GDM1 (cell line): Measurements from ENCODE around the gene MCM8.
"Not testable (repeated sequence)": the region's sequence is repeated elsewhere in the genome, so short reads cannot be mapped to it uniquely, and the experiment has no call there.

Experiments
- DNase-seq: peaks from one replicate; lab custom pipeline; 2025; lab: John Stamatoyannopoulos, UW

MCM8 gene

GRCh38 chr20:6006603-6006949 lies 56.1 kb downstream of the MCM8 start:
- no peak for DNase-seq

GRCh38 chr20:6007094-6007528 lies 56.7 kb downstream of the MCM8 start:
- DNase-seq, result no peak

DNA sequence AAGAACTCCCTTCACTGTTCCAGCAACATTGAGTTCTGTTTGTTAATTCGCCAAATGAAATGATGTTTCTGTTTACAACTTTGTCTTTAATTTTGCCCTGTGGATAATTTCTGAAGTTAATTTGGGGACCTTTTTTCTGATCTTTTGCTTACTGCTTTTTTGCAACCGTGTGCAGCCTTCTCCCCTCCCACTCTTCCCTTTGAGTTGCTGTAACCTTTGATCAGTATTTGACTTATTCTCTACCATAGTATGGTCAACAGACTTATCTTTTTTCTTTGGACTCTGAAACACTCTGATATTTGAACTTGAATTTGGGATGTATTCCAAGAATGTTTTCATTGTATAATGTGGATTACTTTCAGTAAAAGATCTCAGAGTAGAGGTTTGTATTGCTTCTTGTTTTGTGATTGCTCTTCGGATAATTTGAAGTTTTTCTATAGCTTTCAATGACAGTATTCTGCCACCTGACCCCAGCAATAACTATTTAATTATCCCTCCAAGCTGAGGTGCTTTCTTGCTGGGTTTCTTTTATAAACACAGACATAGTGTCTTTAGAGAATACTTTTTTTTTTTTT lies 57.2 kb downstream of the MCM8 start:
- no peak for DNase-seq

DNA sequence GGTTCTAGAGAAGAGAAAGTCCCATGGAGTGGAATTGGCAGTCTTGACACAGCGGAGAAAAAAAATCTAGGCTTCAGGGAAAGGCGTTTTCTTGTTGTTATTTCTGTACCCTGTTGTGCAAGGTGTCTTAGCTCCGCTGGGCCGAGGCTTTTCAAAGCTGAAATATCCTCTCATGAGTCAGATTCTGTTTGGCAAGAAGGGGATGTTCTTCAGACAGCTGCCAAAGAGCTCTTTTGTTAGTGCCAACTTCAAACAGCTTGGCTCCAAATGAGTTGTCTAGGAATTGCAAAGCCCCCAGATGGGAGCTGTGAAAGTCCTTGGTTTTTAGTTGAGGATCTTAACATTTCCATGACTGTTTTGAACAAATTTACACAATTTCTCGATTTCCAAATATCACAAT lies 57.8 kb downstream of the MCM8 start:
- DNase-seq, result peak; percentile 8

DNA sequence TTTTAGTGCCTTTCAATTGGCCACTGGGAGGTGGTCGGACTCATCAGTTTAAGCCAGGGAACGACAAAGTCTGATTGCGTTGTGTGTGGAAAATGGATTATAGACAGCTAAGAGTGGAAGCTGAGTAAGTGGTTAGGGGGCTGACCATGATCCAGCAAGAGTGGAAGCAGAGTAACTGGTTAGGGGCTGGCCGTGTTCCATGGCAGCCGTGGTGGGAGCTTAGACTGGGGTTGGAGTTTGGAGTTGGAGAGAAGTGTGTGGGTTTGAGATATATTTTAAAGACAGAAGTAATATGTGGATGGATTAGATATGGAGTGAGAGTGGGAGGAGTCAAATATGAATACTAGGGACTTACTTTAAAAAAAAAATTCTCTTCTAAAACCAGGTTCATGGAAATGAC lies 61.7 kb downstream of the MCM8 start:
- no peak for DNase-seq

DNA sequence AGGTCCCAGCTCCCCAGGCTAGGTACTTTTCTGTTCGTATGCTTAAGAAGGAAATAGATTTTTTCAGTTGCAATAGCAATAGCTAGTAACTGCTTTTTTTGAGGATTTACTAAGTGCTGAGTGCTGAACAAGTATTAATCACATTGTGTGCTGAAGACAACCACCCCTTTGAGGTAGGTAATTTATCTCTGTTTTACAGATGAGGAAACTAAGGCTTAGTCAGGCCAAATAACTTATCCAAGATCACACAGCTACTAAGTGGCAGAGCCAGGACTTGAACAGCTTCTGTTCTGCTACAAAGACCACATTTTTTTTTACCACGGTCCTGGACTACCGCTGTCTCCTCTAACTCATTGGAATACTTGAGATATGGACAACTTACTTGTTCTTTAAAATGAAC lies 63.6 kb downstream of the MCM8 start:
- no peak for DNase-seq

GRCh38 chr20:6014957-6015356 lies 64.5 kb downstream of the MCM8 start:
- no peak for DNase-seq

GRCh38 chr20:6017467-6017866 lies 67.0 kb downstream of the MCM8 start:
- DNase-seq, result no peak

- DNase-seq, result no peak
These were observed 67.4 kb downstream of the MCM8 start for GRCh38 chr20:6017880-6018279.

DNA sequence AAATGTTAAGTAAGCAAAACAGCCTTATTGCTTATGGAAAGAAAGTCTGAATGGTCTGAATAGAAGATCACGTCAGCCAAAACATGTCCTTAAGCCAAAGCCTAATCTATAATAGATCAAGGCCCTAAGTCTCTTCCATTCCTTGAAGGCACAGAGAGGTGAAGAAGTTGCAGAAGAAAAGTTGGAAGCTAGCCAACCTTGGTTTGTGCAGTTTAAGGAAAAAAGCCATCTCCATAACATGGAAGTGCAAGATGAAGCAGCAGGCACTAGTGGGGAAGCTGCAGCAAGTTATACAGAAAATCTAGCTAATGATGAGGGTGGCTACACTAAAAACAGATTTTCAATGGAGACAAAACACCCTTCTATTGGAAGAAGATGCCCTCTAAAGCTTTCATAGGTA lies 74.3 kb downstream of the MCM8 start:
- no peak for DNase-seq

DNA sequence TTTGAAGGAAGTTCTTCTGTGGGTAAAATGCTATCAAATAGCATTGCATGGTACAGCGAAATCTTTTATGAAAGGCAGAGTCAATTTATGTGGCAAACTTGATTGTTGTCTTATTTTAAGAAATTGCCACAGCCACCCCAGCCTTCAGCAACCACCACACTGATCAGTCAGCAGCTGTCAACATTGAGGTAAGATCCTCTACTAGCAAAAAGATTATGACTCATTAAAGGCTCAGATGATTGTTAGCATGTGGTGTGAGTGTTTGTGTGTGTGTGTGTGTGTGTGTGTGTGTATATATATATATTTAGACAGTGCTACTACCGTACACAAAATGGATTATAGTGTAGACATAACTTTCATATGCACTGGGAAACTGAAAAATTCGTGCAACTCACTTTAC lies 75.6 kb downstream of the MCM8 start:
- DNase-seq, result no peak

- no peak for DNase-seq
These were observed 78.4 kb downstream of the MCM8 start for GRCh38 chr20:6028818-6029217.

DNA sequence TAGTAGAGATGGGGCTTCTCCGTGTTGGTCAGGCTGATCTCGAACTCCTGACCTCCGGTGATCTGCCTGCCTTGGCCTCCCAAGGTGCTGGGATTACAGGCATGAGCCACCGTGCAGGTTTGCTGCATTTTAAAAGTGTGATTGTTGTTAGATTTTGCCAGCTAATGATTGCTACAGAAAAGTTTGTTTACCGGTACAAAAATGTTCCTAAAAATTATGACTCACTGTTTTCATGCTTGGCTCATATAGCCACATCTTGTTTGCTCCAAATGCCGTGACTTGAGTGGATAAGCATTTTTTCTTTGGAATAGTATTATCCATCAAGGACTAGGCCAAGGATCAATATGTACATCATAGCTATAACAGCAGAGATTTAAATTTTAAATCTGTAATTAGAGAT lies 79.1 kb downstream of the MCM8 start:
- no peak for DNase-seq

- no peak for DNase-seq
These were observed 80.1 kb downstream of the MCM8 start for GRCh38 chr20:6030453-6031080.

DNA sequence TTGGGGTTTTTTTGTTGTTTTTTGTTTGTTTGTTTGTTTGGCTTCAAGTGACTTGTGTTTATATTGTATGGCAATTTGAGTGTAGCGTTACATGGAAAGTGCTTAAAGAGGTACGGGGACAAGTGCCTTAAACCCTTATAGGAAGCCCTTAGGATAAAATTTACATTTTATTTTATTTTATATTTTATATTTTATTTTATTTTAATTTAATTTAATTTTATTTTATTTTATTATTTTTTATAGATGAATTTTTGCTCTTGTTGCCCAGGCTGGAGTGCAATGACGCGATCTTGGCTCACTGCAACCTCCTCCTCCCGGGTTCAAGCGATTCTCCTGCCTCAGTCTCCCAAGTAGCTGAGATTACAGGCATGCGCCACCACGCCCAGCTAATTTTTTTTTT lies 82.5 kb downstream of the MCM8 start:
- not testable (repeated sequence) for DNase-seq

DNA sequence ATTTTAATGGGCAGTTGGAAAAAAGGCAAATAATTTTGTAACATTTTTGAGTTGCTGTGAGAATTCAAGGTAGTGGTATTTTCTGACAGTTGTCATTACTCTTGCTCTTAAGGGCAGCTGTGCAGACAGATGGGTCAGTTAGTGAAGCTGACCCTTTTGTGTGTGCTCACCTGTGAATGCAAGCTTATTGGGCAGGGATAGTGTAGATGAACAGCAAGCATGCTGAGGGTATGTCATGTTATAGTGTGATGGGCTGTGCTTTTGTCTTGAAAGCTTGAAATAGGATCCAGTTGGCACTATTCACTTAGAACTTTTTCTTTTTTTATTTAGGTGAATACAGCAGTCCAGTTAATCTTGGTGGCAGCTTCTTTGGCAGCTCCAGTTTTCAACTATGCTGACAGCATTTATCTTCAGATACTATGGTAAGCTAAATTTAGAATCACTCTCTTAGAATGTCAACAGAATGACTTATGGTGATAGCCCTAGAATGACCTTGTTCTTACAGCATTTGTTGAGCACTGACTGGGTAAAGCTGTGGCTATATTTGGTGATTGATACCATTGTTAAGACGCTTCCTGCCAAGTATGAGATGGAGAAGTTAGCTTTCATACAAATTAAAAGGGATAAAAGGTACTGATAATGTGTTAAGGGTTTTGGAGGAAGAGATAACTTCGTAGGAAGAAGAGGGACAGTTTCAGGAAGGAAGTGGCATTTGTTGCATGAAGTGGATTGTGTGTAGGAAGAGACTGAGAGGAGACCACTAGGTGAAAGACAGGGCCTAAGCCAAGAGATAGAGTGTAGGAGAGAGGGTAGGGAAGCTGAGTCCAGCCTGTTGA lies 83.9 kb downstream of the MCM8 start:
- DNase-seq, result peak; percentile 72

DNA sequence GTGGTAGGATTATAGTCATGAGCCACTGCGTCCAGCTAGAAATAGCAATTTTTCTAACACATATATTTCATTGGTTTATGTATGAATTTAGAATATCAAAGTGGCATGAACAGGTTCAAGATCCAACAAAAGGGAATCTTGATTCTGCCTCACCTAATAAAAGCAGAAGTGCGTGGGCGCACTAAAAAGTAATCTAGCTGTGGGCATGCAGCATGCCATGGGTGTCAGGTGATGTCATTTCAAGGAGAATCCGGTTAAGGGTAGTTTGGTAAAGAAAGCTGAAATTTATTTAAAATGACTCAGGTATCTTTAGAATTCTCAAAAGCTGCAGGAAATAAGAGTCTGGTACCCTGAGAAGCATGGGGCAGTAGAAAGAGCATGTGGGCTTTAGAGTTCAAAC lies 85.8 kb downstream of the MCM8 start:
- DNase-seq, result no peak

GRCh38 chr20:6037082-6037481 lies 86.6 kb downstream of the MCM8 start:
- no peak for DNase-seq

DNA sequence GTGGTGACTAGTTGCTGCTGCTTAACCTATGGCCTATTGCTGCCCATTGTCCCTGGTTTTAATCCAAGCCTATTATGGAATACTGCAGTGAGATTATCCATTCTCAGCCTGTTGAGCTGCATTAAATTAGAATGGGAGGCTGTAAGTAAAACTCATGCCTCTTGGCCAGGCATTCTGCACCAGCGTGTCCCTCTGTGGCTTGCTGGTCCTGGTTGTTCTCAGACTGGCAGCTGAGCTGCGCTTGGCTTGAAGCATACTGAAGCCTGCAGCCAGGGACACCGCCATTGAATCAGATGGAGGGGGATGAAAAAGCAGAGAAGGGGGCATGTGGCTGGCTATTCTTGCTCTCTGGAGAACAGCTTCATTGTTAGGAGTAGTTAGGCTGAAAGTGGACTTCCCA lies 87.8 kb downstream of the MCM8 start:
- DNase-seq, result no peak

DNA sequence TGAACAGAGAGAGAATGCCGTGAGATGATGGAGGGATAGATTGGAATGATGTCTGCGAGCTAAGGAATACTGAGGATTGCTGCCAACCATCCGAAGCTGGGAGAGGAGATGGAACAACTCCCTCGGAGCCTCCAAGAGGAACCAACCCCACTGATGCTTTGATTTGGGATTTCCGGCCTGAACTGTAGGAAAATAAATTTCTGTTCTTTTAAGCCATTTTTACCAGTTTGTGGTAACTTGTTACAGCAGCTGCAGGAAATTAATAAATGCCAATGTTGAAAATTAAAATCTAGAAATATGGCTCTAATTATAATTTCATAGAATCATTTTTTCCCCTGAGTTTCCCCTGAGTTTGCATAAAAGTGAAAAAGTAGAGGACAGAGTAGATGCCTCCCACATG lies 89.3 kb downstream of the MCM8 start:
- no peak for DNase-seq

DNA sequence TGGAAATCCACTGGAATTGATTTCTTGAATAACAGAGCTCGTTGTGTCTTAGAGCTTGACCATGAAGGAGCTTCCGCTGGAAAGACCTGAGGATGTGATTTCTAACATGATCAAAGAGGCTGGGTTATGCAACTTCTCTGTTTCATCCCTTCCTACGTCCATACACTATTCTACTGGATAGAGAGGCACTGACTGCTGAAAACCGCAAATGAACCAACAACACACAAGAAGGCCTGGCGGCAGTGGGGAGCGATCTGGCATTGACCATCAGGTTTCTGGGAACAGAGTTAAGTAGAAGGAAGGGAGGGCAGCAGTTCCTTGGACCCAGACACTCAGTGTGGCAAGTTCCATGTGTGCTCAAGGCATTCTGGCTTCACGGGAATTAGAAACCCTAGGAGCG lies 90.1 kb downstream of the MCM8 start:
- DNase-seq, result no peak

DNA sequence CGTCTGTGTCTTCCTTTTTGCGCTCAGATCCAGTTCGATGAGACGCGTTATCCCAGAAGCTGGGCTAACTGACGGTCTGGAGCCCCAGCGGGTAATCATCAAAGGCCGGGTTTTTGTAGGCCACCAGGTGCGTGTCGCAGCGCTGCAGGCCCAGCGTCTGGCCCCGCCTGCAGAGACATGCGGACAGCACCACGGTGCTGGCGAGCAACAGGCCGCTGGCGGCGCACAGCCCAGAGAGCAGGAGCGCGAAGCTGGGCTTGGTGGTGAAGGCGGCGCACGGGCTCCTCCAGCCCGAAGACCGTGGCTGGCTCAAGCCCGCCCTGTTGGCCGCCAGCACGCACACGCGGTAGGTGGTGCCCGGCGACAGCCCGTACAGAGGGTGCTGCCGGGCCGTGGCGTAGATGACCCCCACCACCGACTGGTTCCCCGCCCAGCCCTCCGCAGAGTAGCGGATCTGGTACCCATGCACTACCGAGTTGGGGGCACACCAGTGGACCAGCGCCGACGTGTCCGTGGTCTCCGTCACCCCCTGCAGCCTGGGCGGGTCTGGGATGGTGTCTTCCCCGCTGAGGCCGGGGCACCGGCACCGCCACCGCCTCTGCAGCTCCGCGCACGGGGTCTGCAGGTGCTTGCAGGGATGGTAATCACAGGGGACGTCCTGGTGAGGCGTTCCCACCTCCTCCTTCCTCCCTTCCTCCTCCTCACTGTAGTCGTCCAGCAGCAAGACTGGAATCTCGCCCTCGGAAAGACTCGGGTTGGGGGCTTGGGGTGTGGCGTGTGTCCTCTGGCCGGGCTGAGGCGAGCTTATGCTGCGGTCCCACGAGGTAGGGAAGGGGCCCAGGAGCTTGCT lies 90.7 kb downstream of the MCM8 start:
- no peak for DNase-seq
